MM.1S (cell line): ENCODE data around the gene KCND2.

Source experiments
- DNase-seq: peaks from one replicate; pipeline ENCODE4 v3.0.0-alpha.2; 2015
- H2AFZ ChIP-seq: fragments of 300-600 bp; sonication (generic); 2 replicates; pipeline ENCODE4 v1.6.0; 2016; ENCODE audit warnings: antibody characterized with exemption, low read length
- H3F3A ChIP-seq: fragments of 300-600 bp; sonication (generic); 2 replicates; pipeline ENCODE4 v1.6.1; 2016; ENCODE audit warnings: mild to moderate bottlenecking, antibody characterized with exemption, low read length, moderate library complexity, mixed read lengths; ENCODE audit not compliant: insufficient read depth
- H3K27ac ChIP-seq: fragments of 300-600 bp; sonication (generic); 2 replicates; pipeline ENCODE4 v1.5.1; 2016; ENCODE audit warnings: mild to moderate bottlenecking, low read length
- H3K27me3 ChIP-seq: fragments of 300-600 bp; sonication (generic); replicated peaks from 2 replicates; pipeline ENCODE4 v1.6.0; 2016; ENCODE audit warnings: low read length; ENCODE audit not compliant: insufficient read depth
- H3K36me3 ChIP-seq: fragments of 300-600 bp; sonication (generic); replicated peaks from 2 replicates; pipeline ENCODE4 v1.6.1; 2016; ENCODE audit warnings: mild to moderate bottlenecking, low read length, mixed read lengths; ENCODE audit not compliant: insufficient read depth
- H3K4me1 ChIP-seq: fragments of 300-600 bp; sonication (generic); 2 replicates; pipeline ENCODE4 v1.6.1; 2016; ENCODE audit warnings: low read length, mixed read lengths
- H3K4me2 ChIP-seq: fragments of 300-600 bp; sonication (generic); 2 replicates; pipeline ENCODE4 v1.6.0; 2016; ENCODE audit warnings: low read depth, low read length
- H3K4me3 ChIP-seq: fragments of 300-600 bp; sonication (generic); 2 replicates; pipeline ENCODE4 v1.5.1; 2016; ENCODE audit warnings: low read length, mixed read lengths
- H3K79me2 ChIP-seq: fragments of 300-600 bp; sonication (generic); 2 replicates; pipeline ENCODE4 v1.6.1; 2016; ENCODE audit warnings: mixed run types, low read length, mixed read lengths
- H3K9ac ChIP-seq: fragments of 300-600 bp; sonication (generic); 2 replicates; pipeline ENCODE4 v1.6.1; 2016; ENCODE audit warnings: low read length, mixed read lengths
- H3K9me2 ChIP-seq: fragments of 300-600 bp; sonication (generic); replicated peaks from 2 replicates; pipeline ENCODE4 v1.6.1; 2016; ENCODE audit warnings: mild to moderate bottlenecking, low read length, mixed read lengths; ENCODE audit not compliant: insufficient read depth
- H3K9me3 ChIP-seq: fragments of 300-600 bp; sonication (generic); replicated peaks from 2 replicates; pipeline ENCODE4 v1.6.1; 2016; ENCODE audit warnings: mild to moderate bottlenecking, low read length, mixed read lengths; ENCODE audit not compliant: insufficient read depth
- H4K20me1 ChIP-seq: fragments of 300-600 bp; sonication (generic); 2 replicates; pipeline ENCODE4 v1.6.1; 2016; ENCODE audit warnings: mild to moderate bottlenecking, low read length, moderate library complexity, mixed read lengths; ENCODE audit not compliant: insufficient read depth
- EZH2 ChIP-seq: fragments of 300-600 bp; sonication (generic); optimal IDR thresholded peaks from 2 replicates; pipeline ENCODE3; 2017; ENCODE audit warnings: low read depth, mild to moderate bottlenecking, antibody characterized with exemption, low read length, mixed read lengths
- EZH2phosphoT487 ChIP-seq: fragments of 300-600 bp; sonication (generic); IDR thresholded peaks from 2 replicates; pipeline ENCODE4 v1.6.1; 2018; ENCODE audit warnings: antibody characterized with exemption, low read length
- TF ChIP-seq, protein P1 (sequence below): fragments of 300-600 bp; sonication (generic); IDR thresholded peaks from 2 replicates; pipeline ENCODE4 v1.5.1; 2016; ENCODE audit warnings: antibody characterized with exemption, low read length, mixed read lengths

Gene KCND2

DNA sequence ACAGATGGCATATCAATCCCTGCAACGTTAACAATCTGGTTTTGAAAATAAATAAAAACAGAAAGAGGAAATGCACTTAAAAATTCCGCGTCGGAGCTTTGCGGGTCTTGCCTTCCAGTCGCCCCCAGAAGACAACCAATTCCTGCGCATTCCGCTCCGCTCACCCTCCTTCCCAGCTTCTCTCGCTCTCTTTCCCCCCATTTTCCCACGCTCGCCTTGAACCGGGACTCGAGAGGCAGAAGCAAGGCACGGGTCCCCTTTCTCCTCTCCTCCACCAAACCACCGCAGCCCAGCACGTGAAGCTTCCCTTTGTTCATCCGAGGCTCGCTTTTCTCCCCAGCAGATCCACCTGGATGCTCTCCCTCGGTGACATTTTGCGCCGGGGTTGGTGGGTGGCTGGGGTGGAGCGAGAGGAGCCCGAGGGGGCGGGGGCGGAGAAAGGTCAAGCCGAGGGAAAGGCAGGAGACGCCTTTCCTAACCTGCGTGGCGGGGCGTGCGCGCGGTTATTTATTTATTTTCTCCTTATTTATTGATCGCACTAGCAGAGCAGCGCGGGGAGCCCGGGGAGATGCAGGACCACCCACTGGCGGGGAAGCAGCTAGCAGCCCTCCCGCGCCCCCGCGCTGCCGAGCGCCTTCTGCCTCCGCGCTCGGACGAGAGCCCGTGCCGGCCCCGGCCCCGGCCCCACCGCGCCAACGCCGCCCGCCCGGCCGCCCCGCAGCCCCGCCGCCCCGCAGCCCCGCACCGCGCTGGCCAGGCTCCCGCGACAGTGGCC, at the start of gene KCND2:
TSS of gene KCND2 (plus strand) at position 475 of the 775 bp plus-strand sequence.
- Histone ChIP-seq H3K4me1 (peaks cover 6% of the 10 kb centered on the region; the same call in 1 of the 2 replicates), H3F3A (0 out of 2 replicates have a peak, but pooled peaks cover 5% of the 10 kb centered on the region), H3K27me3 (no peaks in the 10 kb centered on the region), H3K4me3 (peak within 1 kb of the TSS; percentile 76), H3K4me2 (peak within 1 kb of the TSS; percentile 95), H3K27ac (no peak within 1 kb of the TSS), H3K79me2 (no peaks in the 10 kb centered on the region), H3K9me3 (no peaks in the 10 kb centered on the region), H4K20me1 (no peaks in the 10 kb centered on the region), H3K36me3 (no peaks in the 10 kb centered on the region), H3K9ac (peak within 1 kb of the TSS; percentile 50; the same call in 1 of the 2 replicates), H3K9me2 (no peaks in the 10 kb centered on the region), H2AFZ (peak within 1 kb of the TSS; percentile 87)
- peak; percentile 21 for DNase-seq
- TF ChIP-seq, protein P1, sequence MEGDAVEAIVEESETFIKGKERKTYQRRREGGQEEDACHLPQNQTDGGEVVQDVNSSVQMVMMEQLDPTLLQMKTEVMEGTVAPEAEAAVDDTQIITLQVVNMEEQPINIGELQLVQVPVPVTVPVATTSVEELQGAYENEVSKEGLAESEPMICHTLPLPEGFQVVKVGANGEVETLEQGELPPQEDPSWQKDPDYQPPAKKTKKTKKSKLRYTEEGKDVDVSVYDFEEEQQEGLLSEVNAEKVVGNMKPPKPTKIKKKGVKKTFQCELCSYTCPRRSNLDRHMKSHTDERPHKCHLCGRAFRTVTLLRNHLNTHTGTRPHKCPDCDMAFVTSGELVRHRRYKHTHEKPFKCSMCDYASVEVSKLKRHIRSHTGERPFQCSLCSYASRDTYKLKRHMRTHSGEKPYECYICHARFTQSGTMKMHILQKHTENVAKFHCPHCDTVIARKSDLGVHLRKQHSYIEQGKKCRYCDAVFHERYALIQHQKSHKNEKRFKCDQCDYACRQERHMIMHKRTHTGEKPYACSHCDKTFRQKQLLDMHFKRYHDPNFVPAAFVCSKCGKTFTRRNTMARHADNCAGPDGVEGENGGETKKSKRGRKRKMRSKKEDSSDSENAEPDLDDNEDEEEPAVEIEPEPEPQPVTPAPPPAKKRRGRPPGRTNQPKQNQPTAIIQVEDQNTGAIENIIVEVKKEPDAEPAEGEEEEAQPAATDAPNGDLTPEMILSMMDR: no peak
- TF ChIP-seq EZH2 (no peak), EZH2phosphoT487 (no peak)

GRCh38 chr7:120226188-120226587, 46.8 kb upstream of the KCND2 start:
- TF ChIP-seq, protein P1: no peak
- no peak for TF ChIP-seq EZH2
- TF ChIP-seq EZH2phosphoT487: no peak
- Histone ChIP-seq H3K9me3 (no peaks in the 10 kb centered on the region), H3K27me3 (no peaks in the 10 kb centered on the region), H3F3A (peaks cover 11% of the 10 kb centered on the region; the same call in 1 of the 2 replicates), H3K79me2 (no peaks in the 10 kb centered on the region), H3K36me3 (no peaks in the 10 kb centered on the region), H4K20me1 (no peaks in the 10 kb centered on the region), H3K4me3 (no peak overlapping the region), H2AFZ (peak overlapping the region; percentile 16; the same call in 1 of the 2 replicates), H3K9me2 (no peaks in the 10 kb centered on the region), H3K4me2 (peak overlapping the region; percentile 30), H3K4me1 (peaks cover 30% of the 10 kb centered on the region), H3K27ac (peak overlapping the region; percentile 57; the same call in 1 of the 2 replicates), H3K9ac (peak overlapping the region; percentile 7; the same call in 1 of the 2 replicates)
- DNase-seq: peak; percentile 54

DNA sequence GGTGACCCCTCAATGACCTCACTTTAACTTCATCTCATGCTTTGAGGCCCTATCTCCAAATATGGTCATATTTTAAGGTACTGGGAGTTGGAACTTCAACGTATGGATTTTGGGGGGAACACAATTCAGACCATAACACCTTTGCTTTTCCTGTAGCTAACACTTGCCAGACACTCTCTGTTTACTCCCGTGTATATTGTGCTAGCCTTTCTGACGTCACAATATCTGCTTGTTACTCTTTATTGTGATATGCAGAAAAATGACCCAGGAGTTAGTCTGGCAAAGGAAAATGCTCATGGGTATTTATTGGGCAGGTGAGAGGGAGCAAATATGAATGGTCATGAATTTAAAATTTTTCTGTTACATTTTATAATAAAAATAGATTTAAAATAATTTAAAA, 45.7 kb upstream of the KCND2 start:
- no peak for TF ChIP-seq EZH2phosphoT487
- TF ChIP-seq EZH2: no peak
- Histone ChIP-seq H3K4me1 (peaks cover 37% of the 10 kb centered on the region), H3K27me3 (no peaks in the 10 kb centered on the region), H3K4me3 (no peak overlapping the region), H3K27ac (no peak overlapping the region), H3K36me3 (no peaks in the 10 kb centered on the region), H3K9ac (no peak overlapping the region), H4K20me1 (no peaks in the 10 kb centered on the region), H3K4me2 (no peak overlapping the region), H3K79me2 (no peaks in the 10 kb centered on the region), H3K9me2 (no peaks in the 10 kb centered on the region), H3F3A (peaks cover 14% of the 10 kb centered on the region; the same call in 1 of the 2 replicates), H2AFZ (0 out of 2 replicates have a peak overlapping the region, but pooled peaks have one; percentile 1), H3K9me3 (no peaks in the 10 kb centered on the region)
- DNase-seq: no peak

DNA sequence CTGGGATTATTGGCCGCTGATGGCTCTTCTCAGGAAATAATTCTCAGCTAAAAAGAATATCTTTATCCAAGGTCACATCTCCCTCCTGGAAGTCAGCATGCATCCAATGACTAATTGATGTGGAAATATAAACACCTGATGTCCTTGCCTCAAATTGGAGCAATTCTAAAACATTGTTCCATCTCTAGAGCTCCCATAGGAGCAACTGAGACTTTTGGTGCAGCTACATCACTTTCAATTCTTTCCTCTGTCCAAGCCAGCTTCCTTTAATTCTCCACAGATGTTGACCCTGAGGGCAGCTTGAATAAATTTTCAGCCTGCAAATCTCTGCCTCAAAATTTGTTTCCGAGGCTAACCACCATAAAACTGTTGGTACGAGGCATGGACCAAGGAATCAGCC, 43.9 kb upstream of the KCND2 start:
- Histone ChIP-seq H3K27ac (no peak overlapping the region), H3K9me2 (no peaks in the 10 kb centered on the region), H3K9ac (no peak overlapping the region), H3K4me2 (no peak overlapping the region), H3F3A (peaks cover 32% of the 10 kb centered on the region), H4K20me1 (no peaks in the 10 kb centered on the region), H3K4me1 (peaks cover 55% of the 10 kb centered on the region), H3K79me2 (no peaks in the 10 kb centered on the region), H3K36me3 (no peaks in the 10 kb centered on the region), H3K27me3 (no peaks in the 10 kb centered on the region), H2AFZ (no peak overlapping the region), H3K4me3 (no peak overlapping the region), H3K9me3 (no peaks in the 10 kb centered on the region)
- TF ChIP-seq EZH2: no peak
- TF ChIP-seq, protein P1: no peak
- no peak for TF ChIP-seq EZH2phosphoT487
- DNase-seq: no peak
